ENCODE results near the gene HSPB1.

DNA sequence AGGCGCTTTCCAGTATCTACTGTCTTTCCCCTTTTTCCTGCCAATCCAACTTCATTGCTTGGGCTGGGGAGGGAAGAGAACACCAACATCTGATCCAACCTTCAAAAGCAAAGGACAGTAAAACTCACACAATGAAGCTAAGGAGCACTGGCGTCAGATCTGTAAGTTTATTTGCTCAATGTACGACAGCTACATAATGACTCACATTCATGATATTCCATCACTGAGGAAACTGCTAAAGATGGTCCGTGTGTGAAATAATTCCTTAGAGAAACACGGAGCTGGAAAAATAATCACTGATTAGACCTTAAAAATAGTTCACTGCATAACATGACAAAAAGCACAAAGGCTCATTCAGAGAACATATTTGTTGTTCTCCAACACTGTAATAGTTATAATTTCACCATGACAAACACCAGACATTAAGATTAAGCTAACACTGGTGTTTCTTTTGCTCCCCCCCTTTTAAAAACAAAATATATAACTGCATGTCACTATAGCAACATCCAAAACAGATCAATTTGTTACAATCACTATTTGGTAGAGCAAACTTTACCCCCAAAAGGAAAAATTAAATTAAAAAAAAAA, 24.3 kb downstream of the HSPB1 start:
- TF ChIP-seq, protein P1, sequence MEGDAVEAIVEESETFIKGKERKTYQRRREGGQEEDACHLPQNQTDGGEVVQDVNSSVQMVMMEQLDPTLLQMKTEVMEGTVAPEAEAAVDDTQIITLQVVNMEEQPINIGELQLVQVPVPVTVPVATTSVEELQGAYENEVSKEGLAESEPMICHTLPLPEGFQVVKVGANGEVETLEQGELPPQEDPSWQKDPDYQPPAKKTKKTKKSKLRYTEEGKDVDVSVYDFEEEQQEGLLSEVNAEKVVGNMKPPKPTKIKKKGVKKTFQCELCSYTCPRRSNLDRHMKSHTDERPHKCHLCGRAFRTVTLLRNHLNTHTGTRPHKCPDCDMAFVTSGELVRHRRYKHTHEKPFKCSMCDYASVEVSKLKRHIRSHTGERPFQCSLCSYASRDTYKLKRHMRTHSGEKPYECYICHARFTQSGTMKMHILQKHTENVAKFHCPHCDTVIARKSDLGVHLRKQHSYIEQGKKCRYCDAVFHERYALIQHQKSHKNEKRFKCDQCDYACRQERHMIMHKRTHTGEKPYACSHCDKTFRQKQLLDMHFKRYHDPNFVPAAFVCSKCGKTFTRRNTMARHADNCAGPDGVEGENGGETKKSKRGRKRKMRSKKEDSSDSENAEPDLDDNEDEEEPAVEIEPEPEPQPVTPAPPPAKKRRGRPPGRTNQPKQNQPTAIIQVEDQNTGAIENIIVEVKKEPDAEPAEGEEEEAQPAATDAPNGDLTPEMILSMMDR (IDR thresholded peaks at IDR 0.05; ENCODE audit: poor library complexity), result no peak
- TF ChIP-seq EZH2 (IDR thresholded peaks at IDR 0.05; ENCODE audit: borderline replicate concordance), result no peak

Data from hepatocyte (in vitro differentiated cells).